ENCODE data around the gene SPG21. TPM values are rescaled to one million over a fixed set of nuclear protein-coding genes. Genes with fewer than 3 reads are reported as not detected.

Gene SPG21
- total and polyA plus RNA-seq, 2 of the 13 experiments (the other 11 are each of a cell fraction or from before 2014, with no cell fraction given), result 36.7 to 42.4 TPM

DNA sequence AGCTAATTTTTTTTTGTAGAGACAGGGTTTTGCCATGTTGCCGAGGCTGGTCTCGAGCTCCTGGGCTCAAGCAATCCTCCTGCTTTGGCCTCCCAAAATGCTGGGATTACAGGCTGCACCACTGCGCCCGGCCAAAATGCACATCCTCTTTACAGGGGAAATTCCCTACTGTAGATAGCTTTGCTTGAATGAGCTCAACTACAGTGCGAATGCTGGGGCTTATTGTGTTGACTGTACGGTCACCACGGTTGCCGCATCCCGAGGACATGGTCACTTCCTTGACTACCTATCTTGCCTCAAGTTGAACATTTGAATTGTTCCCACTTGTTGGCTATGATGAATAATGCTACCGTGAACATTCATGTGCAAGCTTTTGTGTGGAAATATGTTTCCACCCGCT lies 45.0 kb upstream of the SPG21 start:
- H3K4me2 ChIP-seq (ENCODE audit: low read depth, low read length), result no peak overlapping the region
- no peaks in the 10 kb centered on the region for H3K79me2 ChIP-seq (ENCODE audit: insufficient read depth, low read length)
- H3K4me1 ChIP-seq (ENCODE audit: insufficient read depth, low read length), result peaks cover 74% of the 10 kb centered on the region
- H3K9me3 ChIP-seq (ENCODE audit: low read length), result no peaks in the 10 kb centered on the region
- H3K27me3 ChIP-seq (ENCODE audit: control insufficient read depth in 1 of 2, insufficient read depth in 2 of 2, low read length in 2 of 2), result no peaks in the 10 kb centered on the region
- no peak overlapping the region for H3K9ac ChIP-seq (ENCODE audit: insufficient read depth, low read depth, low read length)
- no TSS peak for BruUV-seq (replicated peaks)
- H2AFZ ChIP-seq (ENCODE audit: low read length), result no peak overlapping the region
- ATAC-seq, result no peak
- no peak overlapping the region for H3K4me3 ChIP-seq (replicated peaks in 1 of 3; ENCODE audit: insufficient read depth in 1 of 3, low read depth in 2 of 3, low read length in 3 of 3)
- no peak overlapping the region for H3K27ac ChIP-seq (ENCODE audit: extremely low read length, insufficient read depth, low read length)
- H4K20me1 ChIP-seq (ENCODE audit: insufficient read depth, low read length), result no peaks in the 10 kb centered on the region
- no peak for DNase-seq (ENCODE audit: low spot score)
- WGBS (ENCODE audit: low lambda C conversion rate), result 96% methylated on average over 11 of the region's 11 CpGs
- in situ Hi-C loops (cut with HindIII; ENCODE audit: extremely low pct_ligation_motif_present, low pct_unique_long_range_greater_than_20kb) (loop anchor here (10.0 kb wide), 2 partner anchors 50 to 260 kb away; partner anchors contain the start of gene RNU5A-1), intact Hi-C loops (cut with micrococcal nuclease; ENCODE audit: unreplicated experiment) (loop anchor here (5.0 to 10.0 kb wide), 2 partner anchors 150 to 263 kb away; partner anchors contain the start of genes CLPX and RNU5A-1)
- no peak for FAIRE-seq
- H3K36me3 ChIP-seq (replicated peaks in 1 of 2; ENCODE audit: control insufficient read depth in 1 of 2, insufficient read depth in 2 of 2, low read length in 2 of 2), result no peaks in the 10 kb centered on the region
- ChIA-PET POLR2A (interaction anchor here (1.1 to 1.3 kb wide), 2 partner anchors 10 to 22 kb away, joined by 4 to 7 read pairs; partner anchors contain the start of gene SLC51B), CTCF (ENCODE audit: low intra/inter-chr PET ratio, low total read pairs) (interaction anchor here (1.1 to 3.1 kb wide), 4 partner anchors 9 to 53 kb away, joined by 3 to 34 read pairs (median 22); no protein-coding TSS in a partner anchor)
- TF ChIP-seq, protein P1, sequence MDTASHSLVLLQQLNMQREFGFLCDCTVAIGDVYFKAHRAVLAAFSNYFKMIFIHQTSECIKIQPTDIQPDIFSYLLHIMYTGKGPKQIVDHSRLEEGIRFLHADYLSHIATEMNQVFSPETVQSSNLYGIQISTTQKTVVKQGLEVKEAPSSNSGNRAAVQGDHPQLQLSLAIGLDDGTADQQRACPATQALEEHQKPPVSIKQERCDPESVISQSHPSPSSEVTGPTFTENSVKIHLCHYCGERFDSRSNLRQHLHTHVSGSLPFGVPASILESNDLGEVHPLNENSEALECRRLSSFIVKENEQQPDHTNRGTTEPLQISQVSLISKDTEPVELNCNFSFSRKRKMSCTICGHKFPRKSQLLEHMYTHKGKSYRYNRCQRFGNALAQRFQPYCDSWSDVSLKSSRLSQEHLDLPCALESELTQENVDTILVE (CRISPR knock-in tag; IDR thresholded peaks at IDR 0.05), result no peak
- TF ChIP-seq FLYWCH1 (CRISPR knock-in tag; IDR thresholded peaks at IDR 0.05) (no peak), ZNF552 (CRISPR knock-in tag; IDR thresholded peaks at IDR 0.05; ENCODE audit: borderline replicate concordance) (no peak), ZKSCAN5 (CRISPR knock-in tag; IDR thresholded peaks at IDR 0.05) (no peak), ZFP1 (CRISPR knock-in tag; IDR thresholded peaks at IDR 0.05) (no peak), PTBP1 (IDR thresholded peaks at IDR 0.05; ENCODE audit: low read depth, low read length, poor library complexity, severe bottlenecking) (no peak), MTA1 (CRISPR knock-in tag; IDR thresholded peaks at IDR 0.05; ENCODE audit: borderline replicate concordance) (no peak), ZMYM2 (CRISPR knock-in tag; IDR thresholded peaks at IDR 0.05) (no peak), ZNF460 (CRISPR knock-in tag; IDR thresholded peaks at IDR 0.05; ENCODE audit: borderline replicate concordance) (no peak), FOXC1 (CRISPR knock-in tag; IDR thresholded peaks at IDR 0.05; ENCODE audit: borderline replicate concordance) (no peak), ZNF878 (CRISPR knock-in tag; IDR thresholded peaks at IDR 0.05) (no peak), ZNF20 (CRISPR knock-in tag; IDR thresholded peaks at IDR 0.05) (no peak)
- TF ChIP-seq, protein P2, sequence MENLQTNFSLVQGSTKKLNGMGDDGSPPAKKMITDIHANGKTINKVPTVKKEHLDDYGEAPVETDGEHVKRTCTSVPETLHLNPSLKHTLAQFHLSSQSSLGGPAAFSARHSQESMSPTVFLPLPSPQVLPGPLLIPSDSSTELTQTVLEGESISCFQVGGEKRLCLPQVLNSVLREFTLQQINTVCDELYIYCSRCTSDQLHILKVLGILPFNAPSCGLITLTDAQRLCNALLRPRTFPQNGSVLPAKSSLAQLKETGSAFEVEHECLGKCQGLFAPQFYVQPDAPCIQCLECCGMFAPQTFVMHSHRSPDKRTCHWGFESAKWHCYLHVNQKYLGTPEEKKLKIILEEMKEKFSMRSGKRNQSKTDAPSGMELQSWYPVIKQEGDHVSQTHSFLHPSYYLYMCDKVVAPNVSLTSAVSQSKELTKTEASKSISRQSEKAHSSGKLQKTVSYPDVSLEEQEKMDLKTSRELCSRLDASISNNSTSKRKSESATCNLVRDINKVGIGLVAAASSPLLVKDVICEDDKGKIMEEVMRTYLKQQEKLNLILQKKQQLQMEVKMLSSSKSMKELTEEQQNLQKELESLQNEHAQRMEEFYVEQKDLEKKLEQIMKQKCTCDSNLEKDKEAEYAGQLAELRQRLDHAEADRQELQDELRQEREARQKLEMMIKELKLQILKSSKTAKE (CRISPR knock-in tag; IDR thresholded peaks at IDR 0.05; ENCODE audit: borderline replicate concordance), result no peak
- TF ChIP-seq, protein P3, sequence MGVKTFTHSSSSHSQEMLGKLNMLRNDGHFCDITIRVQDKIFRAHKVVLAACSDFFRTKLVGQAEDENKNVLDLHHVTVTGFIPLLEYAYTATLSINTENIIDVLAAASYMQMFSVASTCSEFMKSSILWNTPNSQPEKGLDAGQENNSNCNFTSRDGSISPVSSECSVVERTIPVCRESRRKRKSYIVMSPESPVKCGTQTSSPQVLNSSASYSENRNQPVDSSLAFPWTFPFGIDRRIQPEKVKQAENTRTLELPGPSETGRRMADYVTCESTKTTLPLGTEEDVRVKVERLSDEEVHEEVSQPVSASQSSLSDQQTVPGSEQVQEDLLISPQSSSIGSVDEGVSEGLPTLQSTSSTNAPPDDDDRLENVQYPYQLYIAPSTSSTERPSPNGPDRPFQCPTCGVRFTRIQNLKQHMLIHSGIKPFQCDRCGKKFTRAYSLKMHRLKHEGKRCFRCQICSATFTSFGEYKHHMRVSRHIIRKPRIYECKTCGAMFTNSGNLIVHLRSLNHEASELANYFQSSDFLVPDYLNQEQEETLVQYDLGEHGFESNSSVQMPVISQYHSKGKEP (CRISPR knock-in tag; IDR thresholded peaks at IDR 0.05), result no peak
- TF ChIP-seq, protein P4, sequence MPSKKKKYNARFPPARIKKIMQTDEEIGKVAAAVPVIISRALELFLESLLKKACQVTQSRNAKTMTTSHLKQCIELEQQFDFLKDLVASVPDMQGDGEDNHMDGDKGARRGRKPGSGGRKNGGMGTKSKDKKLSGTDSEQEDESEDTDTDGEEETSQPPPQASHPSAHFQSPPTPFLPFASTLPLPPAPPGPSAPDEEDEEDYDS (CRISPR knock-in tag; IDR thresholded peaks at IDR 0.05), result no peak
